ENCODE measurements around the gene MRPL28. TPM values are rescaled to one million over a fixed set of nuclear protein-coding genes. Genes with fewer than 3 reads are reported as not detected.

The MRPL28 gene
- total and polyA plus RNA-seq, 2 donors (not counting 3 experiments of a cell fraction or from before 2014, with no cell fraction given): 104 to 180 TPM

- H3K9me1 ChIP-seq (replicated peaks; ENCODE audit: control insufficient read depth, extremely low read depth, insufficient read depth, low read length): no peaks in the 10 kb centered on the region
- H3K9ac ChIP-seq (replicated peaks; ENCODE audit: extremely low read depth, insufficient read depth, low read length): no peak overlapping the region
- TF ChIP-seq MAX (IDR thresholded peaks at IDR 0.05; ENCODE audit: insufficient read depth, insufficient read length) (no peak), JUN (IDR thresholded peaks at IDR 0.05; ENCODE audit: borderline replicate concordance, insufficient read depth, insufficient read length, low read depth) (no peak), EZH2 (IDR thresholded peaks at IDR 0.05; ENCODE audit: borderline replicate concordance, low read depth, low read length, severe bottlenecking) (no peak), MYC (IDR thresholded peaks at IDR 0.05; ENCODE audit: low read depth, low read length) (no peak), POLR2A (IDR thresholded peaks at IDR 0.05; ENCODE audit: low read depth, low read length) (no peak), POLR2AphosphoS5 (IDR thresholded peaks at IDR 0.05; ENCODE audit: insufficient read depth, low read depth, low read length) (no peak)
- TF ChIP-seq, protein P1, sequence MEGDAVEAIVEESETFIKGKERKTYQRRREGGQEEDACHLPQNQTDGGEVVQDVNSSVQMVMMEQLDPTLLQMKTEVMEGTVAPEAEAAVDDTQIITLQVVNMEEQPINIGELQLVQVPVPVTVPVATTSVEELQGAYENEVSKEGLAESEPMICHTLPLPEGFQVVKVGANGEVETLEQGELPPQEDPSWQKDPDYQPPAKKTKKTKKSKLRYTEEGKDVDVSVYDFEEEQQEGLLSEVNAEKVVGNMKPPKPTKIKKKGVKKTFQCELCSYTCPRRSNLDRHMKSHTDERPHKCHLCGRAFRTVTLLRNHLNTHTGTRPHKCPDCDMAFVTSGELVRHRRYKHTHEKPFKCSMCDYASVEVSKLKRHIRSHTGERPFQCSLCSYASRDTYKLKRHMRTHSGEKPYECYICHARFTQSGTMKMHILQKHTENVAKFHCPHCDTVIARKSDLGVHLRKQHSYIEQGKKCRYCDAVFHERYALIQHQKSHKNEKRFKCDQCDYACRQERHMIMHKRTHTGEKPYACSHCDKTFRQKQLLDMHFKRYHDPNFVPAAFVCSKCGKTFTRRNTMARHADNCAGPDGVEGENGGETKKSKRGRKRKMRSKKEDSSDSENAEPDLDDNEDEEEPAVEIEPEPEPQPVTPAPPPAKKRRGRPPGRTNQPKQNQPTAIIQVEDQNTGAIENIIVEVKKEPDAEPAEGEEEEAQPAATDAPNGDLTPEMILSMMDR (IDR thresholded peaks at IDR 0.05; ENCODE audit: extremely low read depth in 1 of 2, insufficient read depth in 1 of 2, low read depth in 1 of 2, low read length in 2 of 2): peak in 1 of 2 donors; percentile 5
- H3K4me3 ChIP-seq (replicated peaks in 1 of 3; ENCODE audit: insufficient read depth in 1 of 3, low read depth in 1 of 3, low read length in 3 of 3): no peak overlapping the region
- dilution Hi-C loops (cut with MboI; ENCODE audit: extremely low pct_ligation_motif_present, low sequenced_read_pairs): no loop called here
- no TSS peak for BruUV-seq (replicated peaks)
- H3K79me2 ChIP-seq (ENCODE audit: control insufficient read depth, insufficient read depth, low read length): peaks cover 56% of the 10 kb centered on the region
- H3K4me1 ChIP-seq (ENCODE audit: control insufficient read depth, extremely low read depth, insufficient read depth, low read length): no peaks in the 10 kb centered on the region
- no peak for FAIRE-seq
- intact Hi-C loops (cut with micrococcal nuclease): no loop called here
- H3K4me2 ChIP-seq (ENCODE audit: insufficient read depth, low read length): no peak overlapping the region
- POLR2A ChIA-PET: no interaction called here
- H3K36me3 ChIP-seq (ENCODE audit: control insufficient read depth in 2 of 2, extremely low read depth in 1 of 2, insufficient read depth in 2 of 2, low read length in 2 of 2): peaks cover 0 to 10% of the 10 kb centered on the region in 2 experiments
- H3K9me3 ChIP-seq (replicated peaks; ENCODE audit: control insufficient read depth, insufficient read depth, low read length): no peaks in the 10 kb centered on the region
- H2AFZ ChIP-seq (ENCODE audit: low read depth, low read length): no peak overlapping the region
- H3K27ac ChIP-seq (ENCODE audit: insufficient read depth, low read depth, low read length): no peak overlapping the region
- no peaks in the 10 kb centered on the region for H4K20me1 ChIP-seq (replicated peaks; ENCODE audit: control insufficient read depth, extremely low read depth, insufficient read depth, low read length)
- CTCF ChIA-PET: no interaction called here
- no peaks in the 10 kb centered on the region for H3K27me3 ChIP-seq (ENCODE audit: control insufficient read depth in 2 of 2, insufficient read depth in 2 of 2, low read length in 2 of 2)
- no peak for DNase-seq (ENCODE audit: low read depth, low spot score)
These were observed 51.7 kb downstream of the MRPL28 start for GRCh38 chr16:318628-319027.

All from endothelial cell of umbilical vein (primary cell).